Left ventricle myocardium inferior (tissue), 1 donor: ENCODE results near the gene NCS1. TPM values are rescaled to one million over a fixed set of nuclear protein-coding genes. Genes with fewer than 3 reads are reported as not detected.

Experiments
- DNase-seq: peaks from one replicate; pipeline ENCODE4 v3.0.0-alpha.2; 2020
- H3K27ac ChIP-seq: fragments of 200-600 bp; replicated peaks from 2 replicates; pipeline ENCODE4 v1.8.0; 2021
- H3K27me3 ChIP-seq: fragments of 200-600 bp; 2 replicates; pipeline ENCODE4 v1.8.0; 2021; ENCODE audit warnings: low read depth
- H3K36me3 ChIP-seq: fragments of 200-600 bp; 2 replicates; pipeline ENCODE4 v1.8.0; 2021
- H3K4me1 ChIP-seq: fragments of 200-600 bp; 2 replicates; pipeline ENCODE4 v1.8.0; 2021
- H3K4me3 ChIP-seq: fragments of 200-600 bp; 2 replicates; pipeline ENCODE4 v1.8.0; 2021; ENCODE audit warnings: mild to moderate bottlenecking, moderate library complexity
- H3K9me3 ChIP-seq: fragments of 200-600 bp; replicated peaks from 2 replicates; pipeline ENCODE4 v1.8.0; 2021
- intact Hi-C: fragments of 100-400 bp; cut with micrococcal nuclease; formaldehyde crosslinking; loops from one replicate; pipeline ENCODE4 v1.11.0; 2022
- total RNA-seq: library from RNA; stranded (reverse); fragmentation: NEBNext Ultra II Directional; extraction: Animal tissue kit (Norgen Biotek cat#: 25700); gene quantifications from one replicate; pipeline ENCODE4 v1.2.1, GENCODE V29; 2021
- TF ChIP-seq, protein P1 (sequence below): fragments of 200-600 bp; IDR thresholded peaks from 2 replicates; pipeline ENCODE4 v1.8.0; 2021; ENCODE audit warnings: antibody characterized with exemption, mild to moderate bottlenecking, borderline replicate concordance
- donor health status: DM: no; HTN: yes; CAD: no; lungs with severe emphysema.

The NCS1 gene
- total RNA-seq, 1 donor from 2014 or later = 6.1 TPM

DNA sequence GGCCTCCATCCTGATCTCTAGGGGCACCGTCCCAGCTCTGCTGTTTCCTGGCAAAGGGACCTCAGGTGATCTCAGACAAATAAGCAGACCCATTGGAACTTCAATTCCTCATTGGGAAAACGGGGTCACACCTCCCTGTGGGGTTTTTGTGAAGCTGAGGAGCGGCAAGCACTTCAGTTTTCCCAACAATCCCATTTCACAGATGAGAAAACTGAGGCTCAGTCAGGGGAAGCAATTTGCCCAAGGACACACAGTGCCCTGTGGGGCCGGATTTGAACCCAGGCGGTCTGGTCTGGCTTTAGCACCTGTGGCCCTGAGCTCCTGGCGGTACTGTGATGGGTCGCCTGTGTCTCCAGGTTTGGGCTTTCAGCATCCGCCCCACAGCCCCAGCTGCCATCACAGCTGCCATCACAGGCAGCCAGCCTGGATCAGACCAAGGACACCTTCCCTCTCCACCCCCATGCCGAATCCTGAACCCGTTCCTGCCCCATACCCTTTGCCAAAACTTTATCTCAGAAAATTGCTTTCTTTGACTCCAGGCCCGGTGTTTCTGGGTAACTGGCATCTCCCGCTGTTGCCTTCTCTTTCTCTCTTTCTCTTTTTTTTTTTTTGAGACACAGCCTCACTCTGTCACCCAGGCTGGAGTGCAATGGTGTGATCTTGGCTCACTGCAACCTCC lies 26.4 kb downstream of the NCS1 start:
- Histone ChIP-seq H3K36me3 (no peaks in the 10 kb centered on the region), H3K27me3 (peaks cover 7% of the 10 kb centered on the region), H3K4me1 (peaks cover 25% of the 10 kb centered on the region), H3K9me3 (no peaks in the 10 kb centered on the region), H3K4me3 (no peak overlapping the region), H3K27ac (no peak overlapping the region)
- TF ChIP-seq, protein P1, sequence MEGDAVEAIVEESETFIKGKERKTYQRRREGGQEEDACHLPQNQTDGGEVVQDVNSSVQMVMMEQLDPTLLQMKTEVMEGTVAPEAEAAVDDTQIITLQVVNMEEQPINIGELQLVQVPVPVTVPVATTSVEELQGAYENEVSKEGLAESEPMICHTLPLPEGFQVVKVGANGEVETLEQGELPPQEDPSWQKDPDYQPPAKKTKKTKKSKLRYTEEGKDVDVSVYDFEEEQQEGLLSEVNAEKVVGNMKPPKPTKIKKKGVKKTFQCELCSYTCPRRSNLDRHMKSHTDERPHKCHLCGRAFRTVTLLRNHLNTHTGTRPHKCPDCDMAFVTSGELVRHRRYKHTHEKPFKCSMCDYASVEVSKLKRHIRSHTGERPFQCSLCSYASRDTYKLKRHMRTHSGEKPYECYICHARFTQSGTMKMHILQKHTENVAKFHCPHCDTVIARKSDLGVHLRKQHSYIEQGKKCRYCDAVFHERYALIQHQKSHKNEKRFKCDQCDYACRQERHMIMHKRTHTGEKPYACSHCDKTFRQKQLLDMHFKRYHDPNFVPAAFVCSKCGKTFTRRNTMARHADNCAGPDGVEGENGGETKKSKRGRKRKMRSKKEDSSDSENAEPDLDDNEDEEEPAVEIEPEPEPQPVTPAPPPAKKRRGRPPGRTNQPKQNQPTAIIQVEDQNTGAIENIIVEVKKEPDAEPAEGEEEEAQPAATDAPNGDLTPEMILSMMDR = no peak
- intact Hi-C loops = no loop called here
- no peak for DNase-seq

DNA sequence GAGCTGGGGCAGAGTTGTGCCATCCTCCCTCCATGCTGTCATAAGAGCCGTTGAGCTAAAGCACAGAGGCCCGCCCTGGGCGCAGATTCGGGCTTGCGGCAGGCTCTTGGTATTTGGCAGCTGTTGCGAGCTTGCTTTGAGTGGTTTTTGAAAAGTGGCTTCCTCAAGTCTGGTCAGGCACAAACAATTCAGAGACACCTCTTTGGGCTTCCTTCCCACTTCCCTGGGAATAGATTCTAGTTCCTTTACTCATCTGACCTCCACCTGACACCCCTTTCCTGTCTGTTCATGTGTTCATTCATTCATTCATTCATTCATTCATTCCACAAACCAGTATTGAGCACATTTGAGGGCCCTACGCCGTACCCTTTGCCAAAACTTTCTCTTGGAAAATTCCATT lies 27.4 kb downstream of the NCS1 start:
- H3K27ac ChIP-seq = no peak overlapping the region
- intact Hi-C loops = no loop called here
- DNase-seq = no peak

DNA sequence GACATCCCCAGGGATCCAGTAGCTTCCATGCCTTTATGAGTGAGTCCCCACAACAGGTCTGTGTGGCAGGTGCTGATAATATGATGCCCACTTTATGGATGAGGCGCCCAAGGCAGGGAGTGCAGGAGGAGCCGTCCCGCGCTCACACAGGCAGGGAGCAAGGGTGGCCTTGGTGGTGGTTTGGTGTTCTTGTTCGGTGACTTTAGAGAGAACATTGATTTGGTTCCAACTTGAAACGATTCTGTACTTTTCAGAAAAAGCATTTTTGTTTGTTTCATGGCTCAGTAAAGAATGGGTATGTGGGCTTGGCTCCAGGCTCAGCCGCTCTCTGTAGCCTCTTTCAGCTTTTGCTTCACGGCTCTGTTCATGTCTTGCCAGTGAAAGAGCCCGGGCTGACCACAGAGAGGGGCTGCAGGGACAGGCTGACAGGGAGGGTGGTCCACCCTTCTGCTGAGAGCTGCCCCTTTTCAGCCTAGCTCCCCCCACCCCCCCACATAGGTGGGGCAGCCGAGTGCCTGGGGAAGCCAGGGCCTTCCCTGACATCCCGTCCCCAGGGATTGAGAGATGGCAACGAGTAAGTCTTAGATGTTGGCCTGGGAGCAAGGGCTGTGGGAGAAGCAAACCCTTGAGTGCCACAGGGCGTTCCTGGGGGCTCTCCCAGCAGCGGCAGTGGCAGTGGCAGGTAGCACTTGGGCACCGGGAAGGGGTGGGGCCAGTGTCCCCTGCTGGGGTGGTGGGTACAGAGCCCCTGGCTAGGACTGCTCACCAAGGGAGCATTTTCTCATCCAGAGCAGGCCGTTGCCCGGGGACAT lies 28.0 kb downstream of the NCS1 start:
- intact Hi-C loops = no loop called here
- DNase-seq = no peak
- Histone ChIP-seq H3K4me1 (peaks cover 25% of the 10 kb centered on the region), H3K4me3 (no peak overlapping the region), H3K27me3 (no peaks in the 10 kb centered on the region), H3K36me3 (no peaks in the 10 kb centered on the region), H3K27ac (no peak overlapping the region), H3K9me3 (no peaks in the 10 kb centered on the region)
- TF ChIP-seq, protein P1 = no peak

More for the DNA sequence above, 27.4 kb downstream of the NCS1 start:
- TF ChIP-seq, protein P1 = no peak
- H3K36me3 ChIP-seq = no peaks in the 10 kb centered on the region
- no peak overlapping the region for H3K4me3 ChIP-seq
- peaks cover 25% of the 10 kb centered on the region for H3K4me1 ChIP-seq
- no peaks in the 10 kb centered on the region for H3K9me3 ChIP-seq
- no peaks in the 10 kb centered on the region for H3K27me3 ChIP-seq

DNA sequence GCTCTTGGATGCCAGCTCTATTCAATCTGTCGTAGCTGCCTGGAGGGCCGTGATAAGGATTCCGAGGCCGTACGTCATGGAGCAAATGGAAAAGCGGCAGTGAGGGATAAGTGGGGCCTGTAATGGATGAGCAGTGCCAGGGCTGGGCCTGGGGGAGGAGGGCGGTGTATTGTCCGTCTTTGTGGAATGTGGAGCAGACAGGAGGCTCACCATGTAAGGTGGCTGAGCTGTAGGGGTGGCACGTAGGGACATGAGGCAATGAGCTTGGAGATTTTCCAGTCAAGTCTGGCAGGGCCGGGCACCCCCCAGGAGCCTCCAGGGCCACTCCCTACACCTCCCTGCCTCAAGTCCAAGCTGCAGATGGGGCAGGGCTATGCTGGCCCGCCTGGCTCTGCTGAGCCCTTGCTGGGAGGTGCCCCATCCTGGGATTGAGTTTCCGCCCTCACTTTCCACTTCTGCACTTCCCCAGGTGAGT lies 29.2 kb downstream of the NCS1 start:
- Histone ChIP-seq H3K27me3 (no peaks in the 10 kb centered on the region), H3K9me3 (no peaks in the 10 kb centered on the region), H3K36me3 (no peaks in the 10 kb centered on the region), H3K27ac (no peak overlapping the region), H3K4me3 (no peak overlapping the region), H3K4me1 (peaks cover 22% of the 10 kb centered on the region)
- no peak for DNase-seq
- TF ChIP-seq, protein P1 = no peak
- intact Hi-C loops = no loop called here

DNA sequence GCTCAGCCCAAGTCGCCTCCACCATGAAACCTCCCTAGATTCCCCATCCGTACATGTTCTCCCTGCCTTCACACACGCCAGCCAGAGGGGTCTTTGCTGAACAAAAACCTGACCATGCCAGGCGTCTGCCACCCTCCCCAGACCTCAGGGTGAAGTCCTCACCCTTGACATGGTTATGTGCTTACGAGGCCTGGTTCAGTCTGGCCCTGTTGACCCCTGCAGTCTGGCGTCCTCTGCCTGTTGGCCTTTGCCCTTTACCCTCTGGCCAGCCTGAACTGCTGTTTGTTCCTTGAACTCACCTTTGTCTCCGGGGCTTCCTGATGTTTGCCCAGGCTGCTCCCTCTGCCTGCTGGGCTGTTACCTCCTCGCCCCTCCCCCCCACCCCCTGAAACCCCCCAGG lies 29.8 kb downstream of the NCS1 start:
- DNase-seq = no peak
- intact Hi-C loops = no loop called here
- Histone ChIP-seq H3K4me3 (no peak overlapping the region), H3K27ac (no peak overlapping the region), H3K4me1 (peaks cover 18% of the 10 kb centered on the region), H3K27me3 (no peaks in the 10 kb centered on the region), H3K36me3 (no peaks in the 10 kb centered on the region), H3K9me3 (no peaks in the 10 kb centered on the region)
- TF ChIP-seq, protein P1 = no peak
